GM23338 (cell line): ENCODE data around the gene RSU1. TPM values are rescaled to one million over a fixed set of nuclear protein-coding genes. Genes with fewer than 3 reads are reported as not detected.

ENCODE experiments used
- ATAC-seq: fragments of 200-7000 bp; cut with Tn5 transposase; 3 replicates; pipeline ENCODE4 v1.9.1; 2020
- DNase-seq: peaks from one replicate; pipeline ENCODE4 v3.0.0-alpha.2; 2015; ENCODE audit warnings: low spot score
- H2AFZ ChIP-seq: fragments of 200-600 bp; sonication (generic); 2 replicates; pipeline ENCODE4 v1.8.0; 2016; ENCODE audit warnings: antibody characterized with exemption, mild to moderate bottlenecking, moderate library complexity
- H3F3A ChIP-seq: fragments of 200-600 bp; sonication (generic); replicated peaks from 2 replicates; pipeline ENCODE4 v1.8.0; 2017; ENCODE audit warnings: antibody characterized with exemption, mixed run types, low read depth
- H3K27ac ChIP-seq: fragments of 200-600 bp; sonication (generic); 2 replicates; pipeline ENCODE4 v1.6.1; 2016; ENCODE audit warnings: low read depth
- H3K27me3 ChIP-seq: fragments of 200-600 bp; sonication (generic); 2 replicates; pipeline ENCODE4 v1.8.0; 2016; ENCODE audit warnings: mild to moderate bottlenecking, mixed run types, moderate library complexity; ENCODE audit not compliant: insufficient read depth
- H3K36me3 ChIP-seq: fragments of 200-600 bp; sonication (generic); 2 replicates; pipeline ENCODE4 v1.8.0; 2016; ENCODE audit warnings: mild to moderate bottlenecking; ENCODE audit not compliant: insufficient read depth
- H3K4me1 ChIP-seq: fragments of 200-600 bp; sonication (generic); 2 replicates; pipeline ENCODE4 v1.8.0; 2016; ENCODE audit warnings: mild to moderate bottlenecking, moderate library complexity; ENCODE audit not compliant: insufficient read depth
- H3K4me2 ChIP-seq: fragments of 200-600 bp; sonication (generic); 2 replicates; pipeline ENCODE4 v1.7.1; 2017; ENCODE audit warnings: mixed run types
- H3K4me3 ChIP-seq: fragments of 200-600 bp; sonication (generic); 2 replicates; pipeline ENCODE4 v1.6.1; 2016; ENCODE audit warnings: mixed run types
- H3K79me2 ChIP-seq: fragments of 200-600 bp; sonication (generic); replicated peaks from 2 replicates; pipeline ENCODE4 v1.8.0; 2017; ENCODE audit warnings: mild to moderate bottlenecking; ENCODE audit not compliant: insufficient read depth
- H3K9me2 ChIP-seq: fragments of 200-600 bp; sonication (generic); 2 replicates; pipeline ENCODE4 v1.8.0; 2017; ENCODE audit not compliant: insufficient read depth
- H4K20me1 ChIP-seq: fragments of 200-600 bp; sonication (generic); replicated peaks from 2 replicates; pipeline ENCODE4 v1.8.0; 2017; ENCODE audit warnings: mild to moderate bottlenecking; ENCODE audit not compliant: insufficient read depth
- H3K27ac Mint-ChIP-seq: 2 replicates; pipeline ENCODE4 v1.8.0; 2020; ENCODE audit warnings: inconsistent platforms, mild to moderate bottlenecking, moderate library complexity, mixed read lengths
- H3K27me3 Mint-ChIP-seq: 3 replicates; pipeline ENCODE4 v1.8.0; 2022; ENCODE audit warnings: low read depth, mild to moderate bottlenecking, moderate library complexity, mixed read lengths, inconsistent platforms; ENCODE audit not compliant: insufficient read depth, poor library complexity
- H3K36me3 Mint-ChIP-seq: 3 replicates; pipeline ENCODE4 v1.8.0; 2021; ENCODE audit warnings: low read depth, mild to moderate bottlenecking, inconsistent platforms, moderate library complexity, mixed read lengths
- H3K4me1 Mint-ChIP-seq: 3 replicates; pipeline ENCODE4 v1.8.0; 2020; ENCODE audit warnings: mild to moderate bottlenecking, inconsistent platforms, mixed read lengths
- H3K4me3 Mint-ChIP-seq: 3 replicates; pipeline ENCODE4 v1.8.0; 2021; ENCODE audit warnings: moderate library complexity, mild to moderate bottlenecking, inconsistent platforms, mixed read lengths
- H3K9me3 Mint-ChIP-seq: 3 replicates; pipeline ENCODE4 v1.8.0; 2020; ENCODE audit warnings: moderate library complexity, mild to moderate bottlenecking, inconsistent platforms, mixed read lengths
- CREB1 ChIP-seq: fragments of 250-450 bp; sonication (Bioruptor Pico); IDR thresholded peaks from 2 replicates; pipeline ENCODE4 v1.5.0; 2020; ENCODE audit warnings: low read depth, mild to moderate bottlenecking, moderate library complexity
- CTCF ChIP-seq, 2 experiments: fragments of 200-600 bp in 1 of 2; sonication (generic) in 1 of 2; conservative IDR thresholded peaks; 2 replicates each; pipeline versions ENCODE4 v1.5.1 to v1.6.1; 2016 to 2017; ENCODE audit warnings: antibody characterized with exemption in 2 of 2, low read depth in 2 of 2, mild to moderate bottlenecking in 2 of 2, moderate library complexity in 1 of 2
- ETS1 ChIP-seq: IDR thresholded peaks from 2 replicates; pipeline ENCODE4 v1.6.1; 2016; ENCODE audit warnings: antibody characterized with exemption
- EZH2 ChIP-seq: fragments of 200-600 bp; sonication (generic); IDR thresholded peaks from one replicate; pipeline ENCODE4 v1.8.0; 2017; ENCODE audit warnings: antibody characterized with exemption, mild to moderate bottlenecking, low read depth; ENCODE audit not compliant: unreplicated experiment
- EZH2phosphoT487 ChIP-seq: fragments of 200-600 bp; sonication (generic); IDR thresholded peaks from one replicate; pipeline ENCODE4 v1.8.1; 2018; ENCODE audit warnings: antibody characterized with exemption; ENCODE audit not compliant: unreplicated experiment
- NANOG ChIP-seq: IDR thresholded peaks from 2 replicates; pipeline ENCODE4 v1.6.1; 2016; ENCODE audit warnings: antibody characterized with exemption, borderline replicate concordance
- POLR2AphosphoS5 ChIP-seq: IDR thresholded peaks from 2 replicates; pipeline ENCODE4 v1.6.1; 2016; ENCODE audit warnings: antibody characterized with exemption, low read depth
- REST ChIP-seq: IDR thresholded peaks from one replicate; pipeline ENCODE4 v1.6.1; 2018; ENCODE audit warnings: antibody characterized with exemption; ENCODE audit not compliant: unreplicated experiment
- STAT1 ChIP-seq: IDR thresholded peaks from one replicate; pipeline ENCODE4 v1.6.1; 2016; ENCODE audit warnings: antibody characterized with exemption; ENCODE audit not compliant: unreplicated experiment
- ZNF114 ChIP-seq: fragments of 250-450 bp; sonication (Bioruptor Pico); IDR thresholded peaks from 2 replicates; pipeline ENCODE4 v1.5.0; 2020; ENCODE audit warnings: mild to moderate bottlenecking, moderate library complexity
- ZNF331 ChIP-seq: fragments of 250-450 bp; sonication (Bioruptor Pico); IDR thresholded peaks from 2 replicates; pipeline ENCODE4 v1.5.0; 2020; ENCODE audit warnings: low read depth, mild to moderate bottlenecking, moderate library complexity
- ZNF462 ChIP-seq: fragments of 250-450 bp; sonication (Bioruptor Pico); IDR thresholded peaks from 2 replicates; pipeline ENCODE4 v1.5.0; 2020; ENCODE audit warnings: mild to moderate bottlenecking, moderate library complexity
- polyA plus RNA-seq: library from polyadenylated mRNA; unstranded; fragments of >200 nt; fragmentation: Nextera tagmentation; extraction: Ambion mirVana; gene quantifications from 2 replicates; pipeline ENCODE4 v1.2.1, GENCODE V29; 2016
- total RNA-seq: library from RNA; depleted of rRNA; stranded (reverse); fragments of >200 nt; shearing (Covaris generic); gene quantifications from 2 replicates; pipeline ENCODE4 v1.2.3, GENCODE V29; 2014

Gene RSU1
- total and polyA plus RNA-seq, 2 experiments from 2014 or later = 62.7 to 96.2 TPM

- H3K79me2 ChIP-seq = no peaks in the 10 kb centered on the region
- H3K9me3 Mint-ChIP-seq = peaks cover 15% of the 10 kb centered on the region
- H3K27ac ChIP-seq = no peak overlapping the region
- H3K27ac Mint-ChIP-seq = no peak overlapping the region
- no peaks in the 10 kb centered on the region for H3K4me1 Mint-ChIP-seq
- H3K4me3 ChIP-seq = no peak overlapping the region
- no peaks in the 10 kb centered on the region for H3K27me3 ChIP-seq
- DNase-seq = no peak
- no peak for ATAC-seq
- no peaks in the 10 kb centered on the region for H3K27me3 Mint-ChIP-seq
- H3F3A ChIP-seq = no peaks in the 10 kb centered on the region
- no peaks in the 10 kb centered on the region for H3K9me2 ChIP-seq
- H2AFZ ChIP-seq = no peak overlapping the region
- H3K4me2 ChIP-seq = no peak overlapping the region
- peaks cover 28% of the 10 kb centered on the region; the same call in 2 of the 3 replicates for H3K36me3 Mint-ChIP-seq
- H3K36me3 ChIP-seq = no peaks in the 10 kb centered on the region
- H4K20me1 ChIP-seq = no peaks in the 10 kb centered on the region
- TF ChIP-seq ZNF331 (CRISPR knock-in tag) = no peak
- no peak for TF ChIP-seq REST
- TF ChIP-seq CTCF (conservative IDR thresholded peaks at IDR 0.05; ENCODE audit: low read depth in 2 of 2) = no peak
- no peak for TF ChIP-seq STAT1
- TF ChIP-seq ETS1 = no peak
- TF ChIP-seq EZH2 = no peak
- no peak for TF ChIP-seq CREB1 (CRISPR knock-in tag)
- no peak for TF ChIP-seq ZNF462 (CRISPR knock-in tag)
- TF ChIP-seq POLR2AphosphoS5 = no peak
- no peak for TF ChIP-seq NANOG
- TF ChIP-seq ZNF114 (CRISPR knock-in tag) = no peak
- no peak for TF ChIP-seq EZH2phosphoT487
- H3K4me1 ChIP-seq = no peaks in the 10 kb centered on the region
- H3K4me3 Mint-ChIP-seq = no peak overlapping the region
Observed at GRCh38 chr10:16741540-16741939, 75.7 kb downstream of the RSU1 start.
